Muscle of leg (tissue), 11 donors: ENCODE results near the gene DCAF7. TPM values are rescaled to one million over a fixed set of nuclear protein-coding genes. Genes with fewer than 3 reads are reported as not detected.

Experiments used
- DNase-seq: peaks from one replicate; pipeline ENCODE4 v3.0.0; 2013
- H3K27ac ChIP-seq: one replicate; pipeline ENCODE4 v1.5.1; 2013; ENCODE audit warnings: mild to moderate bottlenecking, low read length, control low read depth
- H3K27me3 ChIP-seq: one replicate; pipeline ENCODE4 v1.6.1; 2013; ENCODE audit warnings: low read length; ENCODE audit not compliant: control insufficient read depth, insufficient read depth
- H3K36me3 ChIP-seq: one replicate; pipeline ENCODE4 v1.6.1; 2013; ENCODE audit warnings: low read length; ENCODE audit not compliant: control insufficient read depth, insufficient read depth
- H3K4me1 ChIP-seq: one replicate; pipeline ENCODE4 v1.6.1; 2013; ENCODE audit warnings: low read length; ENCODE audit not compliant: control insufficient read depth, insufficient read depth
- H3K4me3 ChIP-seq: one replicate; pipeline ENCODE4 v1.5.1; 2013; ENCODE audit warnings: low read length, control low read depth
- H3K9me3 ChIP-seq: replicated peaks from 2 replicates; pipeline ENCODE4 v1.6.1; 2013; ENCODE audit warnings: low read depth, low read length; ENCODE audit not compliant: control insufficient read depth
- WGBS: methylation state at CpG from one replicate; pipeline ENCODE4 v1.1.5; 2013; ENCODE audit warnings: missing lambda C conversion rate; ENCODE audit not compliant: insufficient coverage; 5-methylcytosine and 5-hydroxymethylcytosine counted together
- polyA plus RNA-seq, 8 donors: library from polyadenylated mRNA; unstranded; fragments of 120-200 nt; gene quantifications; one replicate each; pipeline versions ENCODE4 v1.2.1 to v1.2.3, GENCODE V29; 2013; ENCODE audit warnings: inconsistent platforms in 1 of 8, low replicate concordance in 1 of 8; ENCODE audit not compliant: insufficient read length in 8 of 8, insufficient read depth in 1 of 8
- total RNA-seq: library from RNA; stranded (reverse); fragments of 120-200 nt; gene quantifications from one replicate; pipeline ENCODE4 v1.2.4, GENCODE V29; 2013

DCAF7 gene
- total and polyA plus RNA-seq, 9 donors: 22.4 to 56.7 (median 40.8) TPM

GRCh38 chr17:63623786-63624530, 73.7 kb downstream of the DCAF7 start:
- Histone ChIP-seq H3K4me3 (peak overlapping the region; percentile 78), H3K4me1 (peaks cover 13% of the 10 kb centered on the region), H3K27me3 (no peaks in the 10 kb centered on the region), H3K27ac (peak overlapping the region; percentile 83), H3K9me3 (no peaks in the 10 kb centered on the region), H3K36me3 (peaks cover 2% of the 10 kb centered on the region)
- no peak for DNase-seq
- 6% methylated on average over 3 of the region's 7 CpGs for WGBS

- no CpG with 5 or more reads among the region's 1 CpG for WGBS
- peaks cover 2% of the 10 kb centered on the region for H3K36me3 ChIP-seq
- peaks cover 13% of the 10 kb centered on the region for H3K4me1 ChIP-seq
- no peaks in the 10 kb centered on the region for H3K9me3 ChIP-seq
- H3K4me3 ChIP-seq: no peak overlapping the region
- DNase-seq: no peak
- H3K27me3 ChIP-seq: no peaks in the 10 kb centered on the region
- no peak overlapping the region for H3K27ac ChIP-seq
These were observed 74.2 kb downstream of the DCAF7 start for GRCh38 chr17:63624531-63624880.

GRCh38 chr17:63626551-63627180, 76.4 kb downstream of the DCAF7 start:
- peaks cover 11% of the 10 kb centered on the region for H3K4me1 ChIP-seq

GRCh38 chr17:63629627-63630026, 79.3 kb downstream of the DCAF7 start:
- Histone ChIP-seq H3K4me1 (peaks cover 2% of the 10 kb centered on the region), H3K27me3 (no peaks in the 10 kb centered on the region), H3K4me3 (no peak overlapping the region), H3K9me3 (no peaks in the 10 kb centered on the region), H3K27ac (no peak overlapping the region), H3K36me3 (peaks cover 15% of the 10 kb centered on the region)
- WGBS: no CpG with 5 or more reads among the region's 1 CpG
- DNase-seq: no peak

More at GRCh38 chr17:63626551-63627180, 76.4 kb downstream of the DCAF7 start:
- H3K27me3 ChIP-seq: no peaks in the 10 kb centered on the region
- H3K9me3 ChIP-seq: no peaks in the 10 kb centered on the region
- H3K36me3 ChIP-seq: peaks cover 2% of the 10 kb centered on the region
- DNase-seq: no peak
- no CpG with 5 or more reads among the region's 4 CpGs for WGBS
- H3K27ac ChIP-seq: no peak overlapping the region
- H3K4me3 ChIP-seq: no peak overlapping the region

GRCh38 chr17:63631062-63631461, 80.8 kb downstream of the DCAF7 start:
- Histone ChIP-seq H3K27me3 (no peaks in the 10 kb centered on the region), H3K27ac (no peak overlapping the region), H3K9me3 (no peaks in the 10 kb centered on the region), H3K4me3 (no peak overlapping the region), H3K36me3 (peaks cover 22% of the 10 kb centered on the region), H3K4me1 (peaks cover 2% of the 10 kb centered on the region)
- WGBS: 100% methylated on average over 2 of the region's 3 CpGs
- no peak for DNase-seq

GRCh38 chr17:63631626-63632025, 81.3 kb downstream of the DCAF7 start:
- H3K4me3 ChIP-seq: no peak overlapping the region
- H3K27me3 ChIP-seq: no peaks in the 10 kb centered on the region
- H3K27ac ChIP-seq: no peak overlapping the region
- H3K9me3 ChIP-seq: no peaks in the 10 kb centered on the region
- peaks cover 28% of the 10 kb centered on the region for H3K36me3 ChIP-seq
- no peak for DNase-seq
- no CpG with 5 or more reads among the region's 1 CpG for WGBS
- peaks cover 2% of the 10 kb centered on the region for H3K4me1 ChIP-seq

- H3K27ac ChIP-seq: peak overlapping the region; percentile 76
- no peak overlapping the region for H3K4me3 ChIP-seq
- H3K4me1 ChIP-seq: no peaks in the 10 kb centered on the region
- no peaks in the 10 kb centered on the region for H3K27me3 ChIP-seq
- no peak for DNase-seq
- H3K36me3 ChIP-seq: peaks cover 36% of the 10 kb centered on the region
- no peaks in the 10 kb centered on the region for H3K9me3 ChIP-seq
These were observed 83.5 kb downstream of the DCAF7 start for GRCh38 chr17:63633742-63634141.

GRCh38 chr17:63634163-63634562, 83.9 kb downstream of the DCAF7 start:
- Histone ChIP-seq H3K27ac (peak overlapping the region; percentile 76), H3K27me3 (no peaks in the 10 kb centered on the region), H3K36me3 (peaks cover 37% of the 10 kb centered on the region), H3K4me1 (no peaks in the 10 kb centered on the region), H3K4me3 (no peak overlapping the region), H3K9me3 (no peaks in the 10 kb centered on the region)
- 70% methylated on average over 2 of the region's 4 CpGs for WGBS
- peak; percentile 62 for DNase-seq

- Histone ChIP-seq H3K4me1 (no peaks in the 10 kb centered on the region), H3K36me3 (peaks cover 38% of the 10 kb centered on the region), H3K27ac (peak overlapping the region; percentile 76), H3K27me3 (no peaks in the 10 kb centered on the region), H3K9me3 (no peaks in the 10 kb centered on the region), H3K4me3 (no peak overlapping the region)
- WGBS: no CpG with 5 or more reads among the region's 1 CpG
- no peak for DNase-seq
These were observed 84.5 kb downstream of the DCAF7 start for GRCh38 chr17:63634816-63635215.

- no peaks in the 10 kb centered on the region for H3K9me3 ChIP-seq
- no peak for DNase-seq
- no peaks in the 10 kb centered on the region for H3K27me3 ChIP-seq
- no peak overlapping the region for H3K27ac ChIP-seq
- no CpG with 5 or more reads among the region's 2 CpGs for WGBS
- H3K4me3 ChIP-seq: no peak overlapping the region
- H3K4me1 ChIP-seq: no peaks in the 10 kb centered on the region
- peaks cover 38% of the 10 kb centered on the region for H3K36me3 ChIP-seq
These were observed 85.0 kb downstream of the DCAF7 start for GRCh38 chr17:63635290-63635689.
